Measurements from ENCODE around the gene IL1RL2. TPM values are rescaled to one million over a fixed set of nuclear protein-coding genes. Genes with fewer than 3 reads are reported as not detected.

The IL1RL2 gene
- total RNA-seq, 4 donors from 2014 or later = 0.70 to 1.3 TPM; not detected in 2

DNA sequence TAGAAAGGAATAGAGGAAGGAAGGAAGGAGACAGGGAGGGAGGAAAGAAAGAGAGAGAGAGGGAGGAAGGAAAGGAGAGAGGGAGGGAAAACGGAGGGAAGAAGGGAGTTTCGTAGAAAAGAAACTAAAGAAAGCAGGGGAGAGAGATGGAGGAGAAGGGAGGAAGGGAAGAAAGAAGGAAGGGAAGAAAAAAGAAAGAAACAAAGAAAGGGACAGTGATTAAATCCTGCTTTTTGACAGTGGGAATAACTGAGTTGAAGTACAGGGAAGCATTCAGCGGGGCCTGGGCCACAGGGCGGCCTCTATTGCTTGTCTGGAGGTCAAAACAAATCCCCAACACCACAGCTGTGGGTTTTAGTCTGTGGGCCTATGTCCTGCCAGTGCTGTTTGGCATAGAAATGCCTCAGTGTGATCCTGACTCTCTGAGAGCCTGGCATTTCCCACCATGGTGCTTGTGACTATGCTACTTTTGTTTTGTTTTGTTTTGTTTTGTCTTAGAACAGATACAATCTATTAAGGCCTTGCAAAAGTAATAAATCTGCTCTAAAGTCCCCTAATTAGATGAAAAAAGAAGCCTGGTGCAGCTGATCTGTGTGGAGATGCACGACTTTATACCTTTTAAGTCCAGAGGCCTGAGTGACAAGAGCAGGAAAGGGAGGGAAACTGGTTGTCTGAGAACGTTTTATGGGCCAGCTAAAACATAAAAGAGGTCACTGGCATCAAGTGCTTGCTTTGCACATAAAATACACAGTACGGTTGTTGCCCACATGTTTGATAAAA lies 40.0 kb downstream of the IL1RL2 start:
- Histone ChIP-seq H3K36me3 (no peaks in the 10 kb centered on the region), H3K9me3 (no peaks in the 10 kb centered on the region), H3K4me3 (no peak overlapping the region), H3K27me3 (no peaks in the 10 kb centered on the region), H3K27ac (peak overlapping the region; percentile 88 to 97), H3K4me1 (peaks cover 6 to 8% of the 10 kb centered on the region in 2 donors)
- intact Hi-C loops (cut with DNase I; ENCODE audit: low total_unique reads) = no loop called here
- no peak for TF ChIP-seq POLR2A (IDR thresholded peaks at IDR 0.05)
- TF ChIP-seq, protein P1, sequence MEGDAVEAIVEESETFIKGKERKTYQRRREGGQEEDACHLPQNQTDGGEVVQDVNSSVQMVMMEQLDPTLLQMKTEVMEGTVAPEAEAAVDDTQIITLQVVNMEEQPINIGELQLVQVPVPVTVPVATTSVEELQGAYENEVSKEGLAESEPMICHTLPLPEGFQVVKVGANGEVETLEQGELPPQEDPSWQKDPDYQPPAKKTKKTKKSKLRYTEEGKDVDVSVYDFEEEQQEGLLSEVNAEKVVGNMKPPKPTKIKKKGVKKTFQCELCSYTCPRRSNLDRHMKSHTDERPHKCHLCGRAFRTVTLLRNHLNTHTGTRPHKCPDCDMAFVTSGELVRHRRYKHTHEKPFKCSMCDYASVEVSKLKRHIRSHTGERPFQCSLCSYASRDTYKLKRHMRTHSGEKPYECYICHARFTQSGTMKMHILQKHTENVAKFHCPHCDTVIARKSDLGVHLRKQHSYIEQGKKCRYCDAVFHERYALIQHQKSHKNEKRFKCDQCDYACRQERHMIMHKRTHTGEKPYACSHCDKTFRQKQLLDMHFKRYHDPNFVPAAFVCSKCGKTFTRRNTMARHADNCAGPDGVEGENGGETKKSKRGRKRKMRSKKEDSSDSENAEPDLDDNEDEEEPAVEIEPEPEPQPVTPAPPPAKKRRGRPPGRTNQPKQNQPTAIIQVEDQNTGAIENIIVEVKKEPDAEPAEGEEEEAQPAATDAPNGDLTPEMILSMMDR (IDR thresholded peaks at IDR 0.05) = no peak
- no peak for DNase-seq

- intact Hi-C loops (cut with DNase I; ENCODE audit: low total_unique reads) = no loop called here
- peaks cover 6 to 8% of the 10 kb centered on the region in 2 donors for H3K4me1 ChIP-seq
- TF ChIP-seq POLR2A (IDR thresholded peaks at IDR 0.05) = no peak
- TF ChIP-seq, protein P1 (IDR thresholded peaks at IDR 0.05) = no peak
Measured at GRCh38 chr2:102229141-102229769, 42.4 kb downstream of the IL1RL2 start.

DNA sequence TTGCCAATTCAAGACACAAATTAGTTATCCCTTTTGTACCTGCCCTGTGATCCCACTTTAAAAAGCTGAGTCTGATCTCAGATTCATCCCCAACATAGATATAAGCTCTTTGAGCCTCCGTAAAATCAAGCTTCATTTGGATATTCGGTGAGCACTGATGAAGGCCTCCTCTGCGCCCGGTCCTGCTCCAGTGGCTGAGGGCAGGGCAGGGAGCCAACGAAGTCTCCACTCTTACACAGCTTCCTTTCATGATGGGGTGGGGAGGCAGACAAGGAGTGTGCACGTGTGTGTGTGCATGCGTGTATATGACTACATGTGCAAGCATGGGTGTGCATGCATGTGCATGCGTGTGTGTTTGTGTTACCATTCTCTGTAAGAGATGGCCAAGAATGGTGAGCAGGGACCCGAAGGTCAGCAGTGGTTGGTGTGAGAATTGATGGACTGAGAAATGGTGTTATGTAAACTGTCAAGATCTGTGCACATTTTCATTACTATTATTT lies 43.6 kb downstream of the IL1RL2 start:
- no peak for TF ChIP-seq POLR2A (IDR thresholded peaks at IDR 0.05)
- TF ChIP-seq, protein P1 (IDR thresholded peaks at IDR 0.05) = no peak
- Histone ChIP-seq H3K9me3 (no peaks in the 10 kb centered on the region), H3K27me3 (no peaks in the 10 kb centered on the region), H3K4me1 (peaks cover 6 to 8% of the 10 kb centered on the region in 2 donors), H3K36me3 (no peaks in the 10 kb centered on the region), H3K4me3 (no peak overlapping the region), H3K27ac (no peak overlapping the region)
- intact Hi-C loops (cut with DNase I; ENCODE audit: low total_unique reads) = no loop called here
- no peak for DNase-seq

More at GRCh38 chr2:102229141-102229769, 42.4 kb downstream of the IL1RL2 start:
- no peaks in the 10 kb centered on the region for H3K36me3 ChIP-seq
- H3K9me3 ChIP-seq = no peaks in the 10 kb centered on the region
- H3K27me3 ChIP-seq = no peaks in the 10 kb centered on the region
- H3K4me3 ChIP-seq = no peak overlapping the region
- no peak for DNase-seq
- H3K27ac ChIP-seq = peak overlapping the region; percentile 88 to 97

GRCh38 chr2:102233132-102233884 lies 46.5 kb downstream of the IL1RL2 start:
- no peaks in the 10 kb centered on the region for H3K27me3 ChIP-seq
- H3K4me1 ChIP-seq = peaks cover 0 to 5% of the 10 kb centered on the region in 2 donors
- TF ChIP-seq POLR2A (IDR thresholded peaks at IDR 0.05) = no peak
- TF ChIP-seq, protein P1 (IDR thresholded peaks at IDR 0.05) = no peak
- H3K4me3 ChIP-seq = no peak overlapping the region
- no peak overlapping the region for H3K27ac ChIP-seq
- DNase-seq = no peak
- H3K9me3 ChIP-seq = no peaks in the 10 kb centered on the region
- H3K36me3 ChIP-seq = no peaks in the 10 kb centered on the region
- intact Hi-C loops (cut with DNase I; ENCODE audit: low total_unique reads) = no loop called here
